GM19023 (cell line): Measurements from ENCODE around the gene EFCAB8.

ENCODE experiments used
- ATAC-seq: cut with Tn5 transposase; IDR thresholded peaks from one replicate; pipeline ENCODE4 v1.9.1; 2021; ENCODE audit warnings: mild to moderate bottlenecking, moderate library complexity; ENCODE audit not compliant: unreplicated experiment

EFCAB8 gene

DNA sequence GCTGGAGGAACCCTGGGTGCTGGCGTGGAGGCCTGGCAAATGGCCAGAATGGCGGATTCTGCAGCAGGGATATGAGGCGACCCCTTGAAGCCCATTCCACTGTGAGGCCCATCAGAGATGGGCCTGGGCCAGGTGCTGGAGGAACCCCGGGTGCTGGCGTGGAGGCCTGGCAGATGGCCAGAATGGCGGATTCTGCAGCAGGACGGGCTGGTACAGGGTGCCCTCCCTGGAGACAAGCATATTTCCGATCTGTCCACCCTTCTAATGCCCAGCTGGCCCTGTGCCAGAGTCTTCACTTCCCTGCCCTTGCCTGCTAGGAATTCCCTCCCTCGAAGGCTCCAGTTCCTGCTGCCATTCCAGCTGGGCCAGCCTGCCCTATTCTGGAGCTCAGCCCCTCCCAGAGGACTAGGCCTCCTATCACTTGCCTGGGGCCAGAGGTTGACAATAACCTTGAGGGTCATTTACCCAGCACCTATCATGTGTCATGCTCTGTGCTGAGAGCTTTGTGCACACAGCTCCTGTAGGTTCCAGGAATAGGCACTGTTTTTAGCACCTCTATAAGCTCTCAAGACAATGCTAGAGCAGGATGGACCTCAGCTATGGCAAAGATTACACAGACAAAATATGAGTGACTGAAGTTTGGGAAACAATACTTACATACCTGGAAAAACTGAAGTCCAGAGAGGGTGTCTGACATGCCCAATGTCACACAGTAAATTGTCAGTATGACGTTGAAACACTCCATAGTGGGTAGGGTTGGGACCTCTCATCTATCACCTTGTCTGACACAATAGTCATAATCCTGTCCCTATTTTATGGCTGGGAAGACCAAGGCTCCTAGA is 124.1 kb downstream of the EFCAB8 start:
- no peak for ATAC-seq

DNA sequence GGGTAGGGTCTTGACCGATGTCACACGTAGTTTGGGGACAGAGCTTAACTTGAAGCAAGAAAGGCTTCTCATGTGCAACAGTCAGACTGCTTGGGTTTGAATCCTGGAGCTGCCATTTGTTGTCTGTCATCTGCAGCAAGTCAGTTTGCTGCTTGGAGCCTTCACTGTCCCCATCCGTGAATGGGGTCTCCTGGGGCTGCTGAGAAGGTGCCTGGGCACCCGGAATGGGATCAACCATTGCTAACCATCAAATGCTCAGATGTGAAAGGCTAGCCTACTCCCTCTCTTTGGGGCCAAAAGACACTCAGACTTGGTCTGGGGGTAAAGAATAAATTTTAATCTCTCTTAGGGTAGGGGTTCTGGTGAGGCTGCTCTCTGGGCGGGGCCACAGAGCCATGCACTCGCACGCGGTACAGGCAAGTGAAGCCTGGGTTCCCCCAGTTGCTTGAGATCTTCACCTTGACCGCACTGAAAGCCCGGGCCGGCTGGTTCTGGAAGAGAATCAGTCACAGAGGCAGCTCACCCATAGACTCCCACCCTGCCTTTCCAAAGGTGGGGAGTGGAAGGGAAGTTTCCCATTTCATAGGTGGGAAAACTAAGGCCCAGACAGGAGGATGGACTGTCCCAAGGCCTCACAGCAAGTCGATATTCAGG is 124.9 kb downstream of the EFCAB8 start:
- ATAC-seq: no peak

GRCh38 chr20:32984196-32984595 is 125.5 kb downstream of the EFCAB8 start:
- no peak for ATAC-seq

DNA sequence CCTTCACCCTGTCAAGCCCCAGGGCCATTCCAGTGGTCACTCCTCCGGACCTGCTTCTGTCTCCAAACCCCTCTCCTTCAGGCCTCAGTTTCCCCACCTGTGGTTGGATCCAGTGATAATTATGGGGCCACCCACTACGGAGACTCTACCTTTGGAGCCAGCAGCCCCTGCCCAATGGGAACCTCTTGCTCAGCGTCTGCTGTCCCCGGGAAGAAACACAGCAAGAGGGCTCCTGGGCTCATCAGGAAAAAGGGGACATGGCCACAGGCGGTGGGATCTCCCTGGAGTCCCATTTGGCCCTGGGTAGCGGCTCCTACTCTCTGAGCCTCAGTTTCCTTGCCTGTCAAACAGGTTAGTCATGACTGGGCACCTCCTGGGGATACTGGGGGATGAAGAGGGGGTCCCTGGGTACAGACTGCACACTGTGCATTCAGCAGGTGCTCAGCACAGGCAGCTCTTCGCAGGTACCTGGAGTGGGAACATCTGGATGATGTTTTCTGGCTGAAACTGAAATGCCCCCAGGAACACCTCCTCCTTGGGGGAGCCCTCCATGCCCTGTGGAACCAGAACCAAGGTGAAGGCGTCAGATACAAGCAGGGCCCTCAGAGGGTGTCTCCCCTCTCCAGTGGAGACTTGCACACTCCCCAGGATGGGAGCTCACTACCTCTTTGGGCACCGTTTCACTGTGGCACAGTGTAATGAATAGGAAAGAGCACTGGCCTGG is 126.1 kb downstream of the EFCAB8 start:
- no peak for ATAC-seq

DNA sequence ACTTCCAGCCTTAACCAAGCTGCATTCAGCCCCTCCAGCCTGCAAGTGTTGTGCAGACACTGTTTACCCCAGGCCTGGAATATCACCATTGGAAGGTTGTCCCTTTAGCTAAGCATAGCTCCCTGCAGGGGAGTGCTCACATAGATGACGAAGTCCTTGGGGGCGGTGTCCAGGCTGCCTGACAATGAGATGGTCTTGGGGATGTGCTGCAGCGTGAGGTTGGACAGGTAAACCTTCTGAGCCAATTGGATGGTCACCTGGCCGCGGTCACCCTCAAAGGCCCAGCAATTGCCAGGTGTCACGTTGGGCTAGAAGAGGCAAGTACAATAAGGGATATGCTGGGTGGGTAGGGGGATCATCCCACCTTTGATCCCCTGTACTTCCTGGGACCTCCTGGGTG is 126.9 kb downstream of the EFCAB8 start:
- ATAC-seq: no peak

DNA sequence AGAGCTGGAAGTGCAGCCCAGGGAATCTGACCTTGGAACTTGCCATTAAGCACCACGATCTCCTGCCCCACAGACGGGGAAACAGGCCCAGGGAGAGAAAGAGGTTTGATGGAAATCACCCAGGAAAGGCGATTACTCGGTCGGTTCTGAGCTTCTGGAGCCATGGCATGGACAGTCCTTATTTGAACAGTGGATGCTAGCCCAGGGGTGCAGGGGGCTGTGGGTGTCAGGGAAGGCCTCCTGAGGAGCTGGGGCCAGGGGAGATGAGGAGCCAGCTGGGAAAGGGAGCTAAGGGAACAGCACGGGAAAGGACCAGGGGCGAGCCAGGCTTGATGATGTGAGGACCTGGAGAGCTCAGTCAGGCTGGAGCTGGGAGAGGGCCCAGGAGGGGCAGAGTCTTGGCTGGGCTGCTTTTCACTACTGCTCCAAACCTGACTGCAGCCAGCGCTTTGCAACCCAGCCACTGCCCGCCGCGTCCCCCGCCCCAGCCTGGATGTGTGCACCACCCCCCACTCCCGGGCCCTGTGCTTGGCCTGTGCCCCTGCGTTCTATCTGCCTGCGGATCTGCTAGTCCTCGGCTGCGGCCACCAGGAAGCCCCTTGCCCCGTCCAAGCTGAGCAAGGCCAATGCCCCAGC is 127.7 kb downstream of the EFCAB8 start:
- no peak for ATAC-seq

- no peak for ATAC-seq
Measured at GRCh38 chr20:32987044-32987825, 128.5 kb downstream of the EFCAB8 start.

- ATAC-seq: no peak
Measured at GRCh38 chr20:32988008-32988407, 129.3 kb downstream of the EFCAB8 start.

- no peak for ATAC-seq
Measured at GRCh38 chr20:32989507-32990283, 131.0 kb downstream of the EFCAB8 start.

DNA sequence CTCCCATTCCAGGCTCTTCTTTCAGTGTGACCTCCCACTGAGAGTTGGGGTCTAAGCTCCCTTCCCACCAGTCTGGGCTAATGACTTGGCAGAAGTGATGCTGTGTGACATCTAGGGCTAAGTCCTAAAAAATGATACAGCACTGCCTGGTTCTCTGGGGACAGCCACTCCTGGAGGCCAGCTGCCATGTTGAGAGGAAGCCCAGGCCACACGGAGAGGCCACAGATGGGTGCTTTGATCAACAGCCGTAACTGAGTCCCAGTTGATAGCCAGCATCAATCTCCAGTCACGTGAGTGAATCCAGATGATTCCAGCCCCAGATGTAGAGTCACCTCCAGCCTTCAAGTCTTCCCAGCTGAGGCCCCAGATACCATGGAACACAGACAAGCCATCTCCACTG is 131.7 kb downstream of the EFCAB8 start:
- no peak for ATAC-seq

DNA sequence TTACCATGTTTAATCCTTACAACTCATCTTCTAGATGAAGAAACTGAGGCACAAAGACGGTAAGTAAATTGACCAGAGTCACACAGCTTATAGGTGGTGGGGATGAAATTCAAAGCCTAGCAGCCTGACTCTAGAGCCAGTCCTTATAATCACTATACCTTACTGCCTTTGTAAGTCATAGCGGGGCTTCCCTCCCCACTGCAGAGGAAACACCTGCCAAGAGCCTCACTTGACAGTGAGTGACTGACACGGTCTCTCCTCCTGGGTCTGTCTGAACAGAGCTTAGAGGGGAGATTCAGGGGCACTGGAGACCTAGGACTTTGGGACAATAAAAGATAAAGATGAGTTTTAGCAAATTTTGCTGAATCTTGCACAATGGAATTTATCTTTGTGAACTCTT is 132.7 kb downstream of the EFCAB8 start:
- ATAC-seq: no peak

DNA sequence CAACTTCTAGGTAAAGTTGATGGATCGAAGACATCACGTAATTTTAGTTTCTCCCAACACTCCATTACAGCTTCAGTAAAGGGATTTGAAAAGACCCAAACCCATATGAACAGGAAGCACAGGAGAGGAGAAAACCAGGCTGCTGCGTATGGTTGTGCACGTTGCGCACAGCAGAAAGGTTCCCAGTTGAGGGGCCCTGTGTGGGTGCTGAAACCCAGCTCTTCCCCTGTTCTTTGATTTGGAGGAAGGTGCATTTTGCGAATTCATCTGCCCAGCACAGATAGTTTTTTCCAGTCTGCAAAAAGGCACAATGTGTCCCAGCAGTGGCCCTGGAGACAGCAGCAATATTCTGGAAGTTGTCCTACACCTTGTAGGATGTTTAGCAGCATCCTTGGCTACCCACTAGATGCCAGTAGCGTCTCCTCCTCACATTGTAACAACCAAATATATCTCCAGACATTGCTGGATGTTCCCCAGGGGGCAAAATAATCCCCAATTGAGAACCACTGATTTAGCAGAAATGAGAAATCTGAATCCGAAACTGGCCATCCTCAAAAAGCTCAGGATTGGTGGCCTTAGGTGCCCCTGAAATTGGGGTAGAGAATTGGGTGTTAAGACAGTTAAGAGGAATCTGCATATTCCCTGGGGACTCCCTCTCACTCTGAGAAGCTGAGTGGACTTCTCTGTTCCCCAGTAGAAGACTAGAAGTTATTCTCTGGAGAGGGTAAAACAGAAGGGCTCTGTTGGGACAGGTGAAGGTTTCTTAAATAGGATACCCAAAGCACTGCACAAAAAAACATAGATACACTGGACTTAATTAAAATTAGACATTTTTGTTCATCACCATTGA is 133.3 kb downstream of the EFCAB8 start:
- no peak for ATAC-seq

DNA sequence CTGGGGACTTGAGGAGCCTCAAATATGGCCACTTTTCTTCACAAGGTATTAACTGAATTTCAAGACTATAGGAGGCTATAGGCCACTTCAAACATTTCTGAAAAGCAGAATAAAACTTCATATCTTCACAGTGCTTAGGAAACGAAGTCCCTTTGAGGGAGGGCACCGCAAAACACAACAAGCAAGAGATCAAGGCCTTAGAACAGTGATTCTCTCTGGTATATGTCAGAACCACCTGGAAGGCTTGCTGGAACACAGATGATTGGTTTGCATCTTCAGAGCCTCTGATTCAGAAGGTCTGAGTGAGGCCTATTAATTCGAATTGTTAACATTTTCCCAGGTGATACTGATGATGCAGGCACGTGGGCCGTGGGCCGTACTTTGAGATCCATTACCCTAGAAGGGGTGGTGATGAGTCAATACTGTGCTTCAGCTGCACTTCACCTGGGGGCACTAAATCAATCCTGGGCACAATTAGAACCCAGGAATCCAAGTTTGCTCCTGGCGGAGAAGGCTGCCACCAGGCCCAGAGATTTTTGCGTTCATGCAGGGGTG is 134.8 kb downstream of the EFCAB8 start:
- no peak for ATAC-seq

DNA sequence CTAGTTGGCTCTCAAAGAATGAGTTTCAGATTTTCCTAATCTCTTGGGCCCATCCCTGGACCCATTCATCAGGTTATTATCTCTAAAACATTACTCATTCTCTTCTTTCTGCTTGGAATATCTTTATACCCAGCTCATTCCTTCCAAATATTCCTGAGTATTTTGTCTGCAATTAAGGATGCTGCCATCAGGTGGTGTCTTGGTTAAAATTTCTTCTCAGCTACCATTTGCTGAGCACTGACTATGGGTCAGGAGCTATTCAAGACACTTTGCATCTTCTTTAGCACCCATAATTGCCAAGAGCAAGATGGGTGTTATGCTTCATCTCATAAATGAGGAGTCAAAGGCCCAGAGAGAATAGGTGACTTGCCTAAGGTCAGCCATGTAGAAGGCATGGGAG is 137.1 kb downstream of the EFCAB8 start:
- no peak for ATAC-seq

DNA sequence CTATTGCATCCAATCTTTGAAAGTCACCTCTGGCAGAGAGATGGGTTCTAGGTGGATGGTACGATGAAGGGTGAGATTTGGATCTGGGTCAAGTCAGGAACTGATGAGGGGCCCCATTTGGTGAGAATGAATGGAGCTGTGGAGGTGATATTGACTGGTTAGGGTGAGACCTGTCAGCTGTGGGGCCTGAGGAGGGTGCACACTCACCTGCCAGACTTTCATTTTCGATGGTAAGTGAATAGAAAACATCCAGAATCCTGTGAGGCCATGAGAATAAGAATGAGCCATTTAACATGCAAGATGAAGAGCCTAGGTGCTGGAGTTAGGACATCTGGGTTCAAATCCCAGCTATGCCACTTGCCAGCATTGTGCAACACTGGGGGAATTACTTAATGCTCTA is 138.7 kb downstream of the EFCAB8 start:
- no peak for ATAC-seq

DNA sequence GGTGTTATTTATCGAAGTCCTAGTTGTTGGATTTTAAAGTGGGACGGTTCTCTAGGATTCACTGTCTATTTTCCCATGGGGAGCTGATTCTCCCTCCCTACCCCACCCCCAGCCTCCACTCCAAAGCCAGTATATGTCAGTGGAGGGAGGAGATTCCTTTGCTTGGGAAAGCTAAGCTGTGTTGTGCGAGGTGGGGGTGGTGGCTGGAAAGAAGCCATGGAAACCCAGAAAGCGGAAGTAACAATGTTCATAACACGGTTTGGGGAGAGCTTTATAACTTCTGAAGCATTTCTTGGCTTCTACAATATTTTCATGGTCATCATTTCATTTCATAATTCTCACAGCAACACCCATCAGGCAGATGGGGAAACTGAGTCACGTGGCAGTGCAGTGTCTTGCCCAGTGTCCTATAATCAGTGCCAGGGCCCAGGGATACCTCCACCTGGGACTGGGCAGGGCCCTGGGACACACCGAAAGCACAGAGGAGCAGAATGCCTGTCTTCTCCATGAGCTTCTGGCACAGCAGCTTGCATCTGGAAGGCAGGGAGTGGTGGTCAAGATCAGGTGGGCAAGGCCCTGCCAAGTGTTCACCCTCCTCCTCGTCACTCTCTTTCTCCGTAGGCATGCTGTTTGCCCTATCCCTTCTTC is 141.0 kb downstream of the EFCAB8 start:
- no peak for ATAC-seq

- ATAC-seq: no peak
Measured at GRCh38 chr20:33000802-33001466, 142.2 kb downstream of the EFCAB8 start.
